ENCODE data around the gene CPT2. TPM values are rescaled to one million over a fixed set of nuclear protein-coding genes. Genes with fewer than 3 reads are reported as not detected.
A peak's percentile ranks its signal among the peaks of the same experiment; 100 is the strongest.

CPT2 gene
- total and polyA plus RNA-seq, 2 of the 4 experiments (the other 2 are of a cell fraction) = 15.8 to 16.0 TPM

DNA sequence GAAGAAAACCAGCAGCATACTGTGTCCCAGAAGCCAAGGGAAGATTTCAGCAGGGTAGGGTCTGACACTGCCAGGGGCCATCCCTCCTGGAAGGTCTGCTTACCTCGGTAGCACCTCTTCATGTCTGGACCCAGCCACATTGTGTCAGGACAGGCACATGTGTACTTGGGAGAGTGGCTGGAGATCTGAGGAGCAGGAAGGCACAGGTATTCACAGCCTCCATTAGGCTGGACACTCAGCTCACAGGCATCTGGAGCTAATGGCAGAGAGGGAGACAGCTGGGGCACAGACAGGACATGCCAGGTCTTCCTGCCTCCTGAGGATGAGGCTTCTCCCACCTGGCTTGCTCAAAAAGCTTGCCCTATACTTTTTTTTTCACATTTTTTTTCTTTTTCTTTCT is 61.6 kb downstream of the CPT2 start:
- in situ Hi-C loops (cut with MboI; ENCODE audit: low sequenced_read_pairs) (no loop called here), intact Hi-C loops (cut with micrococcal nuclease) (no loop called here), dilution Hi-C loops (cut with HindIII; ENCODE audit: low sequenced_read_pairs, unreplicated experiment) (no loop called here)
- Histone ChIP-seq H3K27ac (ENCODE audit: insufficient read depth, low read length) (no peak overlapping the region), H3K9me3 (ENCODE audit: control insufficient read depth, insufficient read depth, low read length) (no peaks in the 10 kb centered on the region), H3K4me1 (ENCODE audit: control insufficient read depth, insufficient read depth, low read length) (peaks cover 6% of the 10 kb centered on the region; the same call in 1 of the 2 replicates), H4K91ac (ENCODE audit: insufficient read depth, low read depth, low read length) (no peak overlapping the region), H2AFZ (replicated peaks; ENCODE audit: low read length, poor library complexity) (no peak overlapping the region), H3K79me1 (ENCODE audit: low read depth in 1 of 2, low read length in 2 of 2) (no peaks in the 10 kb centered on the region), H3K4ac (ENCODE audit: low read depth, low read length) (peak overlapping the region; percentile 45; the same call in 1 of the 2 replicates), H4K20me1 (ENCODE audit: insufficient read depth, low read length) (no peaks in the 10 kb centered on the region), H4K5ac (ENCODE audit: low read depth, low read length) (no peak overlapping the region), H3K23ac (ENCODE audit: low read depth, low read length) (no peak overlapping the region), H3K4me2 (ENCODE audit: low read depth, low read length) (no peak overlapping the region), H3K27me3 (ENCODE audit: control insufficient read depth, insufficient read depth, low read length) (no peaks in the 10 kb centered on the region), H2BK20ac (ENCODE audit: low read depth, low read length) (no peak overlapping the region; the same call in 1 of the 2 replicates), H3K14ac (replicated peaks; ENCODE audit: low read depth, low read length) (no peak overlapping the region), H3K36me3 (ENCODE audit: control insufficient read depth, insufficient read depth, low read length) (peaks cover 7% of the 10 kb centered on the region), H4K8ac (ENCODE audit: low read depth in 2 of 2, low read length in 2 of 2) (peak overlapping the region in 1 of 2 experiments; percentile 53; a peak in 2 of 4 replicates), H3K4me3 (ENCODE audit: insufficient read depth, low read depth, low read length) (no peak overlapping the region), H3K9me1 (ENCODE audit: insufficient read depth, low read length) (peaks cover 29% of the 10 kb centered on the region), H3K9ac (ENCODE audit: low read depth, low read length) (no peak overlapping the region), H2BK120ac (ENCODE audit: low read depth, low read length) (peak overlapping the region; percentile 33; the same call in 1 of the 2 replicates), H2AK5ac (ENCODE audit: low read depth, low read length) (peak overlapping the region; percentile 73; the same call in 1 of the 2 replicates), H2BK5ac (ENCODE audit: low read depth, low read length, poor library complexity, severe bottlenecking) (no peak overlapping the region), H2AK9ac (replicated peaks; ENCODE audit: low read depth, low read length, poor library complexity) (no peak overlapping the region), H2BK15ac (ENCODE audit: low read depth, low read length) (no peak overlapping the region), H3K56ac (ENCODE audit: extremely low read depth, insufficient read depth, low read length) (no peak overlapping the region), H3K18ac (ENCODE audit: low read depth, low read length) (no peak overlapping the region)
- no peak for ATAC-seq (ENCODE audit: low read depth)
- TF ChIP-seq CTCF (conservative IDR thresholded peaks at IDR 0.05; ENCODE audit: low read depth, low read length) (no peak), CHD1 (IDR thresholded peaks at IDR 0.05; ENCODE audit: low read depth, low read length) (no peak), MAFK (IDR thresholded peaks at IDR 0.05; ENCODE audit: low read depth, low read length) (no peak), RFX5 (IDR thresholded peaks at IDR 0.05; ENCODE audit: low read depth, low read length) (no peak), MAZ (IDR thresholded peaks at IDR 0.05; ENCODE audit: borderline replicate concordance, low read depth, low read length) (no peak), SMC3 (IDR thresholded peaks at IDR 0.05; ENCODE audit: low read depth, low read length) (no peak), RCOR1 (IDR thresholded peaks at IDR 0.05; ENCODE audit: insufficient replicate concordance, low read length) (no peak), RAD21 (IDR thresholded peaks at IDR 0.05; ENCODE audit: low read length) (no peak), MXI1 (IDR thresholded peaks at IDR 0.05; ENCODE audit: borderline replicate concordance, low read depth, low read length) (no peak), CEBPB (IDR thresholded peaks at IDR 0.05; ENCODE audit: low read depth, low read length) (no peak)
- ChIA-PET POLR2A (ENCODE audit: unreplicated experiment) (interaction anchor here (0.5 kb wide), 1 partner anchor 589 kb away, joined by 9 read pairs; no protein-coding TSS in a partner anchor), CTCF (interaction anchor here (0.6 kb wide), 1 partner anchor 156 kb away, joined by 4 read pairs; no protein-coding TSS in a partner anchor)
- no CpG with 5 or more reads among the region's 1 CpG for WGBS, 2 experiments (ENCODE audit: extremely low coverage in 2 of 2, insufficient read length in 1 of 2)
- no TSS peak for BruUV-seq (replicated peaks)
- no peak for DNase-seq
